Activated effector memory CD4-positive, alpha-beta T cell treated with anti-CD3 and anti-CD28 coated beads, Interleukin-2, amount 50 U/mL, for 16 hours (primary cell): Measurements from ENCODE around the gene SLC24A3.

Experiments
- DNase-seq: peaks from one replicate; pipeline ENCODE4 v3.0.0-alpha.2; 2020

The SLC24A3 gene

GRCh38 chr20:19562426-19562825 is 350.0 kb downstream of the SLC24A3 start:
- no peak for DNase-seq

GRCh38 chr20:19564261-19564660 is 351.8 kb downstream of the SLC24A3 start:
- DNase-seq: no peak

GRCh38 chr20:19565736-19566135 is 353.3 kb downstream of the SLC24A3 start:
- no peak for DNase-seq

DNA sequence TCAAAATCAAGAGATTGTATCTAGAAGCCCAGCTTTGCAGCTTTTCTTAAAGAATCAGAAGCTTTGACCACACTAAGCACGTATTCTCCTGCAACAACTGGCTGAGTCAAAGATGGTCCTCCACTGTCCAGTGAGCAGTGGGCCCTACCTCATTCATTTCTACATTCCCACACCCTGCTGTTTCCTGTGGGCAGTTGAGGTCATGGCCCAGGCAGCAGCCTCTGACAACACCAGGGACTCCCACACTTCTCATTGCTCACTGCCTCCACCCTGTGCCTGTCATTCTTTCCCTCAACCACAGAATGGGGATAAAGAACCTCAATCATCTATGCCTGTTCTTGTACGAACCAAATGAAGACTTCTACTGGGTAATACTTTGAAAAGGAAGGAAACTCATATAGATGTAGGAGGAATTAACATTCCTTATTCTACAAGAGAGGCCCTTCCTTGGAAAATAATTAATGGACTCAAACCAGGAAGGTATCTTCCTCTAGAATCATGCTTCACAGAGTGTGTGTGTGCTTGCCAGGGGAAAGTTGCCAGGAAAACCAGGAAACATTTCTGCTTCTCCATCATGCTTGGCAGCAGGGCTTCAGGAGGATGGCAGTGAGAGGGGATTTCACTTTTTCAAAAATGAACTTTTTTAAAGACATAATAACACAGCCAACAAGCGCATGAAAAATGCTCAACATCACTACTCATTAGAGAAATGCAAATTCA is 353.9 kb downstream of the SLC24A3 start:
- no peak for DNase-seq

GRCh38 chr20:19568128-19568527 is 355.7 kb downstream of the SLC24A3 start:
- DNase-seq: no peak

- DNase-seq: no peak
These were observed 359.6 kb downstream of the SLC24A3 start for GRCh38 chr20:19571996-19572395.

DNA sequence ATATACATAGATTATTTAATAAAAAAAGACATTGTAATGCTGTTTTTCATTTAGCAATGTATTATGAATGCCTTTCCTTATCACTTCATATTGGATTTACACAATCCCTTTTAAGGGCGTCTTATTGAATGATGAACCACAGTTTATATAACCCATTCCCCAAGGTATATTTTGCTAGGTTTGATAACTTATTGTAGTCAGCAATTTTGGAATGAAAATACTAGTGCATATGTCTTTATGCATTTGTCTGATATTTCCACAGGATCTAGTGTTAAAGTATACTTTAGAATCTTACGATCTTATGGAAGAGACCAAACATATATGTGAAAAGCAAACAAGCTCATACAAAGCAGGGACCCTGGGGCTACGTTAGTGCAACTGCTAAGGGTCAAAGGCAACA is 365.2 kb downstream of the SLC24A3 start:
- DNase-seq: no peak

- DNase-seq: no peak
These were observed 370.3 kb downstream of the SLC24A3 start for GRCh38 chr20:19582782-19583181.

GRCh38 chr20:19583532-19584175 is 371.2 kb downstream of the SLC24A3 start:
- no peak for DNase-seq

- DNase-seq: no peak
These were observed 375.8 kb downstream of the SLC24A3 start for GRCh38 chr20:19588241-19588640.

DNA sequence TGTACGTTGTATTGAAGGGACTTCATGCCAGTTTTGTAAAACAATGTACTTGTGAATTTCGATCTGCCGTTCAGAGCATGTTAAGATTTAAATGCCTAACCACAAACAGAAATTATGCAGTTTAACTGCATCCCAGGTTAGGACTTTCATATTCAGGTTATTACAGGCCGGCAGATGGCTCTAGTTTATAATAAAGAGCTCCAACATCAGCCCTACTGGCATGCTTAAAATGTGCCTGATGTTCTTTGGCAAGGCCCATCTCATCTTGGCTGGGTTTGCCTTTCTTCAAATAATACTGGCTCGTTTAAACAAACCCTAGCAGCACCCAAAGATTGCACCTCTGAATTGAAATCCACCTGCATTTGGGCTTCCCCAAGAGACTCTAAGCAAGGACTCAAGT is 376.3 kb downstream of the SLC24A3 start:
- no peak for DNase-seq

DNA sequence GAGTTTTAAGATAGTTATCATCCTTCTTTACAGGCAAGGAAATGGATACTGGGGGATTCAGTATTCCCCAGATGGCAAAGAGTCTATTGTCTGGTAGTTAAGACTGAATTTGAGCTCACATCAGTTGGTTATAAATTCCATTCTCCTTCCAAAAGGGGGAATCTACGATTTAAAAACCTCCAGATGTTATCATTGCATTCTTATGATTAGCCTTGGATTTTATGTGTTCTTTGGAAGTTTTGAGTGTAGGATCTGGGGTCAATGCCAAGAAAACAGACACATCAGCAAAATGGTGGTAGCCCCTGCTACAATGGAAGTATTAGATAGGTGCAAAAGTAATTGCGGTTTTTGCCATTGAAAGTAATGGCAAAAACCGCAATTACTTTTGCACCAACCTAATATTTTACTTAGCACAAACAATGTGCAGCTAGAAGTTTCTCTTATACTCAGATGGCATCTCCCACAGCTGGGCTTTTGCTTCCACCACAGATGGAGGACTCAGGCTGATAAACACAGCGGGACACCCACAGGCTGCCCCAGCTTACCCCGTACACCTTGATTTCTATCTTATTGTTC is 377.4 kb downstream of the SLC24A3 start:
- no peak for DNase-seq

DNA sequence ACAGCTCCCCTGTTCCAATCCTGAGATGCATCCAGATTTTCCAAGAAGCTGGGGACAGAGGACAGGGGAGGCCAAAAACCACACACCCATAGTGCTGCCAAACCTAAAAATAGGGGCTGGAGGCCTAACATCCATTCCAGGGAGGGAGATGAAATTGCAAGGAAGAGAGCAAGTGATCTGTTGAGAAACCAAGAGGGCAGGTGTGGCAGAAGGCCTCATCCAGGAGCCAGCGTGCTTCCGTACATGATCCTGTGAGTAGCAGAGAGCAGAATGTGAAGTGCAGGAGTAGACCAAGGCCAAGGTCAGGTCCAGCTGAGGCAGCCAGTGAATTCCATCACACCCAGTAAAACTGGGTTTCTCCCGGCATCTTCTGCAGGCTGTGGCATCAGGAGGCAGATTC is 377.9 kb downstream of the SLC24A3 start:
- no peak for DNase-seq

- DNase-seq: no peak
These were observed 381.3 kb downstream of the SLC24A3 start for GRCh38 chr20:19593762-19594161.

GRCh38 chr20:19594896-19595295 is 382.5 kb downstream of the SLC24A3 start:
- DNase-seq: no peak

- DNase-seq: no peak
These were observed 385.8 kb downstream of the SLC24A3 start for GRCh38 chr20:19598117-19598850.

GRCh38 chr20:19599200-19599599 is 386.8 kb downstream of the SLC24A3 start:
- DNase-seq: no peak

GRCh38 chr20:19600042-19600441 is 387.6 kb downstream of the SLC24A3 start:
- DNase-seq: no peak

DNA sequence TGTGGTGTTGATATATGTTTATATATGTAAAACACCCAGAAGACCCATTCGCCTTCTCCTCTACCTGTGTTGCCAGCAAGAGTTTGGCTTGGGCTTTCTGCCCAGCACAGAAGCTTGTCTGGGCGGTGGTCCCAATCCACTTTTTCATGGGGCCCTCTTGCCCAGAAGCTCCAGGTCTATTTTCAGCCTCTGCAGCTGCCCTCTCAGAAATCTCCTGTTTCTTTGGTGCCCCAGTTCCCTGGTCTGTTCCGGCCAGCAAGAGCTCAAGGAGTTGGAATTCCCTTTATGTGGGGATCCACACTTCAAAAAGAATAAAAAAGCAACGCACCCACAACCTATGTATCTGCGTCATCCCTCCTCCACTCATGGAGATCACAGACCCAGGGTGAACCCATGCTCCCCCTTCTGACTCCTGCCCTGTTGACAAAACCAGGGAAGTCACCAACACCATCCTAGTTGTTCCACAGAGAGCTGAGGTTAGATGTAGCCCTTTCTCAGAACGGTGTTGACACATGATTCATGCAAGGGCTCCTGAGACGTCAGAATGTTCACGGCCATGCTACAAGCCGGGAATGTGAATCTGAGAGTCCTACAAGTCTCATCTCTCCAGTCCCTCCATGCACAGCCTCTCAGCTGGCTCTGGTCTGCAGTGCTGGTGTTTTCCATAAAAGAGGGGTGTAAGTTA is 388.8 kb downstream of the SLC24A3 start:
- DNase-seq: no peak

- no peak for DNase-seq
These were observed 390.4 kb downstream of the SLC24A3 start for GRCh38 chr20:19602675-19603375.

DNA sequence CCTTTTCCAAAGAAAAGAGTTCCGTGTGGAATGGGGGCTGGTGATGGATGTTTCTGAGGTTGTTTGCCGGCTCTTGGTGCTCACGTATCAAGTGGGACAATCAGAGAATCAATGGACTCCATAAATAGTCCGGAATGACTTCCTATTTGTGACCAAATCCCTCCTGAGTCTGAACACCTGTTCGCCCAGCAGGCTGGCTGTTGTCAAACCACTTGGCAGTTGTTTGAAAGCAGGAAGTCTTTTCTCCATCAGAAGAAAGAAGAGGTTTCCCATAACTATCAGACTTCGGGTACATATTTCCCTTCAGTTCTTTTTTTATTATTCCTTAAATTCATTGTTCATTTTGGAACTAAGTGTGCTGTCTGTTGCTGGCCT is 390.9 kb downstream of the SLC24A3 start:
- DNase-seq: no peak

DNA sequence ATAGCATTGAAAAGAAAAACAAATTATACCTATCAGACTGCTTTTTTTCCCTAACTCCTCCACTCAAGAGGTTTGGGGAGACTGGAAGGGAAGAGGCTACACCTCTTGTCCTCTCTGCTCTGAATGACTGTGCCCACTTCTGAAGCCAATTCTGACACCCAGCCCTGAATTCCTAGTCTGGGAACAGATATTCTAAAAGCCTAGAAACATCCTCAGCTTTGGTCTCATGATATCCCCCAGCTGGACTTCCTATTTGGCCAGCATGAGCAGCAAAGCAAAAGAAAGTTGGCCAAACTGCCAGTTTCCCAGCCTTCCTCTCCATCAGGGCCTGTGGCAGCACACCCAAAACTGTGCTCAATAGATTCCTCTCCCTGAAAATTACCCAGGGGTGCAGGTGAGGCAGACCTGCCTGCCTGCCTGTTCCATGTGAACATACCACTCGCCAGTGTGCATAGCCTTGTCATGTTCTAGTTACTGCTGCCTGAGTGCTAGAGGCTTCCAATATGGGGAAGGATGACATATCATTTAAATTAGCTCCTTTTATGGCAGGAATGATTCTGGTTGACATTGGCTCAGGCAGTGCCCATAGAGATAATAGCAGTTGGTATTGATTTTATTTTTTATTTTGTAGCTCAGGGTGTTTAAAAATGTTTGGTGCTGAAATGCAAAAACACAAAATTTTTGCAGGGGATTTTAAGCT is 393.5 kb downstream of the SLC24A3 start:
- DNase-seq: no peak
